GM12878 (cell line): ENCODE results near the gene BRWD1. TPM values are rescaled to one million over a fixed set of nuclear protein-coding genes. Genes with fewer than 3 reads are reported as not detected.

Experiments used
- ATAC-seq: fragments of 200-7000 bp; cut with Tn5 transposase; 3 replicates; pipeline ENCODE4 v1.9.1; 2020; ENCODE audit warnings: mild to moderate bottlenecking, moderate library complexity
- BruUV-seq: library from RNA; stranded (reverse); fragments of 400-500 nt; replicated peaks from 2 replicates; lab custom pipeline; 2021; lab: Mats Ljungman, UMichigan
- CTCF ChIA-PET: fragments of 300-600 bp; sonication (Branson Sonifier 250); formaldehyde crosslinking; extraction: SDS; loops from one replicate; lab custom pipeline; 2021; ENCODE audit warnings: inconsistent platforms; lab: Yijun Ruan, JAX
- POLR2A ChIA-PET: fragments of 350-600 bp; formaldehyde crosslinking; extraction: SDS; loops from one replicate; lab custom pipeline; 2021; ENCODE audit warnings: inconsistent platforms; lab: Charles Lee
- RAD21 ChIA-PET: fragments of 300-600 bp; sonication (Branson Sonifier 250); formaldehyde crosslinking; loops from one replicate; lab custom pipeline; 2023; ENCODE audit warnings: antibody characterized with exemption; ENCODE audit not compliant: unreplicated experiment; lab: Charles Lee
- SMC1A ChIA-PET: fragments of 300-600 bp; sonication (Branson Sonifier 250); formaldehyde crosslinking; loops from one replicate; lab custom pipeline; 2023; ENCODE audit not compliant: unreplicated experiment, uncharacterized antibody; lab: Charles Lee
- DNase-seq: peaks from one replicate; pipeline ENCODE4 v3.0.0-alpha.2; 2011; ENCODE audit warnings: low read depth, low spot score
- FAIRE-seq: peaks from 3 replicates; lab custom pipeline; 2011; peaks lifted over from hg19 to GRCh38; lab: Jason Lieb, UNC
- H2AFZ ChIP-seq: 2 replicates; pipeline ENCODE4 v1.6.0; 2011; ENCODE audit warnings: low read depth, low read length, control low read depth; ENCODE audit not compliant: control insufficient read depth
- H3K27ac ChIP-seq: 2 replicates; pipeline ENCODE4 v1.5.1; 2011; ENCODE audit warnings: control low read depth; ENCODE audit not compliant: control insufficient read depth, insufficient read depth
- H3K27me3 ChIP-seq, 2 experiments: replicated peaks in 1 of 2; 2 replicates each; pipeline versions ENCODE4 v1.6.0 to v1.6.1; 2011; ENCODE audit warnings: low read length in 1 of 2; ENCODE audit not compliant: control insufficient read depth in 2 of 2, insufficient read depth in 2 of 2
- H3K36me3 ChIP-seq, 2 experiments: 2 replicates each; pipeline ENCODE4 v1.5.1; 2011; ENCODE audit warnings: low read length in 1 of 2; ENCODE audit not compliant: control insufficient read depth in 2 of 2, insufficient read depth in 2 of 2
- H3K4me1 ChIP-seq: 2 replicates; pipeline ENCODE4 v1.6.1; 2011; ENCODE audit warnings: mild to moderate bottlenecking, low read length, moderate library complexity, mixed read lengths; ENCODE audit not compliant: control insufficient read depth, insufficient read depth
- H3K4me2 ChIP-seq: 2 replicates; pipeline ENCODE4 v1.6.0; 2011; ENCODE audit warnings: control low read depth; ENCODE audit not compliant: control insufficient read depth, insufficient read depth
- H3K4me3 ChIP-seq: fragments of 200-600 bp; sonication (generic); 2 replicates; pipeline ENCODE4 v1.5.1; 2016
- H3K79me2 ChIP-seq: 2 replicates; pipeline ENCODE4 v1.6.0; 2011; ENCODE audit warnings: low read length; ENCODE audit not compliant: control insufficient read depth, insufficient read depth
- H3K9ac ChIP-seq: 2 replicates; pipeline ENCODE4 v1.8.0; 2011; ENCODE audit warnings: low read length, control low read depth, mixed read lengths; ENCODE audit not compliant: control insufficient read depth, insufficient read depth
- H3K9me3 ChIP-seq: replicated peaks from 3 replicates; pipeline ENCODE4 v1.5.1; 2011; ENCODE audit warnings: mild to moderate bottlenecking, low read length; ENCODE audit not compliant: control insufficient read depth, insufficient read depth
- H4K20me1 ChIP-seq: 2 replicates; pipeline ENCODE4 v1.6.0; 2011; ENCODE audit not compliant: control insufficient read depth, insufficient read depth
- CEBPB ChIP-seq, 2 experiments: fragments of 150-350 bp in 1 of 2; IDR thresholded peaks; 2 replicates each; pipeline ENCODE4 v1.6.1; 2012 to 2014; ENCODE audit warnings: low read depth in 2 of 2, low read length in 2 of 2, borderline replicate concordance in 1 of 2, inconsistent platforms in 1 of 2
- CUX1 ChIP-seq: IDR thresholded peaks from 2 replicates; pipeline ENCODE4 v1.6.1; 2012; ENCODE audit warnings: improper control_type of control experiment, low read depth, low read length; ENCODE audit not compliant: insufficient replicate concordance
- NBN ChIP-seq: fragments of 450-650 bp; IDR thresholded peaks from 2 replicates; pipeline ENCODE4 v1.6.1; 2016
- NRF1 ChIP-seq: conservative IDR thresholded peaks from 2 replicates; pipeline ENCODE4 v1.6.1; 2011; ENCODE audit warnings: mild to moderate bottlenecking, low read depth, low read length, improper control_type of control experiment
- POU2F2 ChIP-seq: IDR thresholded peaks from 3 replicates; pipeline ENCODE4 v1.6.1; 2011; ENCODE audit warnings: low read depth, mild to moderate bottlenecking, low read length, borderline replicate concordance
- YY1 ChIP-seq: IDR thresholded peaks from 2 replicates; pipeline ENCODE4 v1.6.1; 2011; ENCODE audit warnings: low read depth, mild to moderate bottlenecking, low read length
- ZBTB4 ChIP-seq: fragments of 450-650 bp; formaldehyde crosslinking; IDR thresholded peaks from 2 replicates; pipeline ENCODE4 v1.4.0; 2022; ENCODE audit warnings: mild to moderate bottlenecking, moderate library complexity
- ZNF384 ChIP-seq: IDR thresholded peaks from 2 replicates; pipeline ENCODE4 v1.6.1; 2012; ENCODE audit warnings: low read depth, mild to moderate bottlenecking, low read length, improper control_type of control experiment, borderline replicate concordance
- in situ Hi-C: fragments of 300-500 bp; cut with MboI; formaldehyde crosslinking; loops from 9 replicates; pipeline ENCODE4 v1.14.3; 2018; ENCODE audit warnings: mixed read lengths
- intact Hi-C: fragments of 100-400 bp; cut with micrococcal nuclease; formaldehyde crosslinking; loops from one replicate; pipeline ENCODE4 v1.14.2; 2022; ENCODE audit not compliant: unreplicated experiment
- polyA plus RNA-seq, 11 experiments: library from polyadenylated mRNA; depleted of rRNA in 4 of 11; unstranded in 6 of 11; stranded (reverse) in 5 of 11; fragments of >200 nt; fragmentation: Nextera tagmentation in 4 of 11; fragmentation: Illumina TruSeq in 1 of 11; extraction: Ambion mirVana in 4 of 11; extraction: Trizol in 1 of 11; gene quantifications; 1 replicate in 1 of 11; 2 replicates in 10 of 11; pipeline versions ENCODE4 v1.2.1 to v1.2.3, GENCODE V29; 2011 to 2016; ENCODE audit warnings: inconsistent platforms in 2 of 11, missing spikeins in 2 of 11, low read depth in 1 of 11
- total RNA-seq, 4 experiments: library from RNA; depleted of rRNA in 3 of 4; stranded (reverse); fragments of >200 nt in 3 of 4; fragmentation: Illumina TruSeq in 1 of 4; extraction: Trizol in 1 of 4; gene quantifications; 2 replicates each; pipeline versions ENCODE4 v1.2.1 to v1.2.3, GENCODE V29; 2013 to 2021
- TF ChIP-seq, protein P1 (sequence below): fragments of 450-650 bp; IDR thresholded peaks from 2 replicates; pipeline ENCODE4 v1.6.1; 2017; ENCODE audit warnings: mild to moderate bottlenecking, moderate library complexity

BRWD1 gene
- total and polyA plus RNA-seq, 10 of the 15 experiments (the other 5 are each of a cell fraction or from before 2014, with no cell fraction given), result 3.1 to 19.0 (median 13.5) TPM

DNA sequence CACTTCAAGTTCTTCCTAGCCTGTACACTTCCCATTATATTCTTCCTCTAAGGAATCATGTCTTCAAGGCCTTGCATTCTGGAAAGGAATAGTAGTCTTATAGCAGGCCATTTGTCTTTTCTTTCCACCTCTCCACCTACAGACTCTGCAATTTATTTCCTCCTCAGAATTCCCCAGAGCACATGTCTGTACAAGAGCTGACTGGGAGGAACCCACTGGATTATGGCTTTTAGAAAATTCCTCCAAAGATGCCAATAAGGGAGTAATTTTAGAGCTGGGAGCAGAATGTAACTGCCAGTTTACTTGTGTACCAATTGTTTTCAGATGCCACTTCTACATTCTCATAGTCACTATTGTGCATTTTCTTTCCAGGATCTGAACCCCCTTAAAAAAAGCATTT, 126.8 kb downstream of the BRWD1 start:
- intact Hi-C loops (loop anchor here (10.0 kb wide), 1 partner anchor 258 kb away; the partner anchor contains the start of gene LCA5L), in situ Hi-C loops (no loop called here)
- POLR2A ChIA-PET, result no interaction called here
- Histone ChIP-seq H3K9me3 (no peaks in the 10 kb centered on the region), H3K4me1 (peaks cover 45% of the 10 kb centered on the region), H4K20me1 (no peaks in the 10 kb centered on the region), H3K9ac (no peak overlapping the region), H3K36me3 (no peaks in the 10 kb centered on the region), H2AFZ (no peak overlapping the region), H3K27ac (peak overlapping the region; percentile 67), H3K79me2 (peaks cover 26% of the 10 kb centered on the region), H3K27me3 (no peaks in the 10 kb centered on the region), H3K4me2 (peak overlapping the region; percentile 78), H3K4me3 (peak overlapping the region; percentile 35; the same call in 1 of the 2 replicates)
- CTCF ChIA-PET, result interaction anchor here (1.8 to 2.1 kb wide), 2 partner anchors 201 to 255 kb away, joined by 4 to 6 read pairs; no protein-coding TSS in a partner anchor
- DNase-seq (no peak), ATAC-seq (no peak), FAIRE-seq (no peak)
- SMC1A ChIA-PET, result interaction anchor here (0.7 to 1.6 kb wide), 3 partner anchors 10 to 449 kb away, joined by 3 to 4 read pairs (median 3); no protein-coding TSS in a partner anchor
- no TSS peak for BruUV-seq
- RAD21 ChIA-PET, result interaction anchor here (2.2 kb wide), 1 partner anchor 201 kb away, joined by 8 read pairs; no protein-coding TSS in a partner anchor
- TF ChIP-seq YY1 (no peak), ZBTB4 (CRISPR knock-in tag) (no peak), CUX1 (no peak), POU2F2 (no peak), NBN (no peak), CEBPB (IDR thresholded peaks at IDR 0.05; ENCODE audit: borderline replicate concordance in 1 of 2, low read depth in 2 of 2, low read length in 2 of 2) (no peak), ZNF384 (no peak), NRF1 (no peak)
- TF ChIP-seq, protein P1, sequence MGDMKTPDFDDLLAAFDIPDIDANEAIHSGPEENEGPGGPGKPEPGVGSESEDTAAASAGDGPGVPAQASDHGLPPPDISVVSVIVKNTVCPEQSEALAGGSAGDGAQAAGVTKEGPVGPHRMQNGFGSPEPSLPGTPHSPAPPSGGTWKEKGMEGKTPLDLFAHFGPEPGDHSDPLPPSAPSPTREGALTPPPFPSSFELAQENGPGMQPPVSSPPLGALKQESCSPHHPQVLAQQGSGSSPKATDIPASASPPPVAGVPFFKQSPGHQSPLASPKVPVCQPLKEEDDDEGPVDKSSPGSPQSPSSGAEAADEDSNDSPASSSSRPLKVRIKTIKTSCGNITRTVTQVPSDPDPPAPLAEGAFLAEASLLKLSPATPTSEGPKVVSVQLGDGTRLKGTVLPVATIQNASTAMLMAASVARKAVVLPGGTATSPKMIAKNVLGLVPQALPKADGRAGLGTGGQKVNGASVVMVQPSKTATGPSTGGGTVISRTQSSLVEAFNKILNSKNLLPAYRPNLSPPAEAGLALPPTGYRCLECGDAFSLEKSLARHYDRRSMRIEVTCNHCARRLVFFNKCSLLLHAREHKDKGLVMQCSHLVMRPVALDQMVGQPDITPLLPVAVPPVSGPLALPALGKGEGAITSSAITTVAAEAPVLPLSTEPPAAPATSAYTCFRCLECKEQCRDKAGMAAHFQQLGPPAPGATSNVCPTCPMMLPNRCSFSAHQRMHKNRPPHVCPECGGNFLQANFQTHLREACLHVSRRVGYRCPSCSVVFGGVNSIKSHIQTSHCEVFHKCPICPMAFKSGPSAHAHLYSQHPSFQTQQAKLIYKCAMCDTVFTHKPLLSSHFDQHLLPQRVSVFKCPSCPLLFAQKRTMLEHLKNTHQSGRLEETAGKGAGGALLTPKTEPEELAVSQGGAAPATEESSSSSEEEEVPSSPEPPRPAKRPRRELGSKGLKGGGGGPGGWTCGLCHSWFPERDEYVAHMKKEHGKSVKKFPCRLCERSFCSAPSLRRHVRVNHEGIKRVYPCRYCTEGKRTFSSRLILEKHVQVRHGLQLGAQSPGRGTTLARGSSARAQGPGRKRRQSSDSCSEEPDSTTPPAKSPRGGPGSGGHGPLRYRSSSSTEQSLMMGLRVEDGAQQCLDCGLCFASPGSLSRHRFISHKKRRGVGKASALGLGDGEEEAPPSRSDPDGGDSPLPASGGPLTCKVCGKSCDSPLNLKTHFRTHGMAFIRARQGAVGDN, result no peak
